Measurements from ENCODE around the gene DCD.
A peak's percentile ranks its signal among the peaks of the same experiment; 100 is the strongest.

The DCD gene

GRCh38 chr12:54648265-54648664 is at the start of gene DCD:
TSS of gene DCD (minus strand) at chr12:54648365. CDS start at chr12:54648303, 62 bp downstream.
- no peak for DNase-seq (ENCODE audit: low read depth)
- no peak for TF ChIP-seq CTCF (conservative IDR thresholded peaks at IDR 0.05; ENCODE audit: low read depth, low read length)
- H3K4me3 ChIP-seq (ENCODE audit: low read length) = no peak within 1 kb of the TSS

GRCh38 chr12:54697851-54698250 is 49.7 kb upstream of the DCD start:
- no peak overlapping the region for H3K4me3 ChIP-seq (ENCODE audit: low read length)
- DNase-seq (ENCODE audit: low read depth) = no peak
- no peak for TF ChIP-seq CTCF (conservative IDR thresholded peaks at IDR 0.05; ENCODE audit: low read depth, low read length)

- no peak overlapping the region for H3K4me3 ChIP-seq (ENCODE audit: low read length)
- TF ChIP-seq CTCF (conservative IDR thresholded peaks at IDR 0.05; ENCODE audit: low read depth, low read length) = no peak
- DNase-seq (ENCODE audit: low read depth) = no peak
These were observed 44.2 kb upstream of the DCD start for GRCh38 chr12:54692353-54692752.

GRCh38 chr12:54689984-54690383 is 41.8 kb upstream of the DCD start:
- peak; percentile 22 for TF ChIP-seq CTCF (conservative IDR thresholded peaks at IDR 0.05; ENCODE audit: low read depth, low read length)
- no peak overlapping the region for H3K4me3 ChIP-seq (ENCODE audit: low read length)
- no peak for DNase-seq (ENCODE audit: low read depth)

GRCh38 chr12:54689034-54689372 is 40.8 kb upstream of the DCD start:
- no peak overlapping the region for H3K4me3 ChIP-seq (ENCODE audit: low read length)
- no peak for DNase-seq (ENCODE audit: low read depth)
- TF ChIP-seq CTCF (conservative IDR thresholded peaks at IDR 0.05; ENCODE audit: low read depth, low read length) = no peak

- no peak for TF ChIP-seq CTCF (conservative IDR thresholded peaks at IDR 0.05; ENCODE audit: low read depth, low read length)
- H3K4me3 ChIP-seq (ENCODE audit: low read length) = no peak overlapping the region
- no peak for DNase-seq (ENCODE audit: low read depth)
These were observed 40.3 kb upstream of the DCD start for GRCh38 chr12:54688309-54689033.
